Prostate gland (tissue), 2 donors: ENCODE data around the gene TDRD3. TPM values are rescaled to one million over a fixed set of nuclear protein-coding genes. Genes with fewer than 3 reads are reported as not detected.

Experiments
- DNase-seq: peaks from one replicate; pipeline ENCODE4 v3.0.0-alpha.2; 2019; ENCODE audit warnings: low spot score
- H3K27ac ChIP-seq, 2 donors: fragments of 200-600 bp; sonication (generic); 2 replicates each; pipeline ENCODE4 v1.5.1; 2017 to 2019
- H3K27me3 ChIP-seq: fragments of 200-600 bp; sonication (generic); replicated peaks from 2 replicates; pipeline ENCODE4 v1.5.1; 2019; ENCODE audit not compliant: insufficient read depth
- H3K36me3 ChIP-seq, 2 donors: fragments of 200-600 bp; sonication (generic); 1 replicate in 1 of 2; 2 replicates in 1 of 2; pipeline versions ENCODE4 v1.5.1 to v1.8.1; 2017 to 2019
- H3K4me1 ChIP-seq: fragments of 200-600 bp; sonication (generic); replicated peaks from 2 replicates; pipeline ENCODE4 v1.5.1; 2019
- H3K4me3 ChIP-seq, 2 donors: fragments of 200-600 bp; sonication (generic); 2 replicates each; pipeline ENCODE4 v1.5.1; 2017 to 2019
- H3K9me3 ChIP-seq: fragments of 200-600 bp; sonication (generic); 2 replicates; pipeline ENCODE4 v1.5.1; 2017
- POLR2A ChIP-seq: fragments of 450-650 bp; IDR thresholded peaks from one replicate; pipeline ENCODE4 v1.6.1; 2016; ENCODE audit warnings: antibody characterized with exemption, mild to moderate bottlenecking
- POLR2AphosphoS5 ChIP-seq: sonication (generic); formaldehyde crosslinking; IDR thresholded peaks from one replicate; pipeline ENCODE4 v1.6.1; 2017; ENCODE audit warnings: antibody characterized with exemption
- WGBS: methylation state at CpG from one replicate; pipeline ENCODE4 v1.1.5; 2018; 5-methylcytosine and 5-hydroxymethylcytosine counted together
- intact Hi-C: fragments of 100-400 bp; cut with DNase I; formaldehyde crosslinking; loops from one replicate; pipeline ENCODE4 v1.14.2; 2022
- total RNA-seq, 2 donors: library from RNA; depleted of rRNA; stranded (reverse); fragments of >200 nt; gene quantifications; one replicate each; pipeline ENCODE4 v1.1.0, GENCODE V29; 2016
- TF ChIP-seq, protein P1 (sequence below), 4 experiments: fragments of 200-600 bp in 2 of 4; fragments of 450-650 bp in 2 of 4; sonication (generic) in 2 of 4; IDR thresholded peaks; 1 replicate in 3 of 4; 2 replicates in 1 of 4; pipeline ENCODE4 v1.5.1; 2016 to 2019; ENCODE audit warnings: antibody characterized with exemption in 4 of 4, mild to moderate bottlenecking in 2 of 4, moderate library complexity in 2 of 4

TDRD3 gene
- total RNA-seq, 2 donors from 2014 or later, result 14.6 to 14.7 TPM

DNA sequence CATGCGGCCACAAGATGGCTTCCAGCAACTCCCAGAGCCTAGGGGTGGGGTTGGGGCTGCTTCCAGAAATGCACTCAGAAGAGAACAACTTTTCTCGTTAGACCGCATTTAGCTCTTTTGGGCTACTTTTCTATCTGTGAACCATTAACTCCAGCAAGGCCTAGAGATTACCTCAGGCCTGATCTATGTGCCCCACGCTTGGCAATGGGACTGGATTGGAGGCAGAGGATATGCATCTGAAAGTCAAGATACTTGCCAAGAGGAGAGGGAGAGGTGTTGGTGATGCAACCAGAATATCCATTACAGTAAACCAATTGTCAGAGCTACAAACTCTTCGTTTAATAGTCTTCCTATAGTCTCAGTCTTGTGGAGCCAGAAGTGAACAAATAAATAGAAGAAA, 177.7 kb downstream of the TDRD3 start:
- no peak overlapping the region for H3K4me3 ChIP-seq
- no peaks in the 10 kb centered on the region for H3K9me3 ChIP-seq
- no peaks in the 10 kb centered on the region for H3K36me3 ChIP-seq
- no peaks in the 10 kb centered on the region for H3K27me3 ChIP-seq
- DNase-seq, result no peak
- no peak overlapping the region for H3K27ac ChIP-seq
- 83% methylated on average over 5 of the region's 5 CpGs for WGBS
- intact Hi-C loops, result no loop called here
- TF ChIP-seq, protein P1, sequence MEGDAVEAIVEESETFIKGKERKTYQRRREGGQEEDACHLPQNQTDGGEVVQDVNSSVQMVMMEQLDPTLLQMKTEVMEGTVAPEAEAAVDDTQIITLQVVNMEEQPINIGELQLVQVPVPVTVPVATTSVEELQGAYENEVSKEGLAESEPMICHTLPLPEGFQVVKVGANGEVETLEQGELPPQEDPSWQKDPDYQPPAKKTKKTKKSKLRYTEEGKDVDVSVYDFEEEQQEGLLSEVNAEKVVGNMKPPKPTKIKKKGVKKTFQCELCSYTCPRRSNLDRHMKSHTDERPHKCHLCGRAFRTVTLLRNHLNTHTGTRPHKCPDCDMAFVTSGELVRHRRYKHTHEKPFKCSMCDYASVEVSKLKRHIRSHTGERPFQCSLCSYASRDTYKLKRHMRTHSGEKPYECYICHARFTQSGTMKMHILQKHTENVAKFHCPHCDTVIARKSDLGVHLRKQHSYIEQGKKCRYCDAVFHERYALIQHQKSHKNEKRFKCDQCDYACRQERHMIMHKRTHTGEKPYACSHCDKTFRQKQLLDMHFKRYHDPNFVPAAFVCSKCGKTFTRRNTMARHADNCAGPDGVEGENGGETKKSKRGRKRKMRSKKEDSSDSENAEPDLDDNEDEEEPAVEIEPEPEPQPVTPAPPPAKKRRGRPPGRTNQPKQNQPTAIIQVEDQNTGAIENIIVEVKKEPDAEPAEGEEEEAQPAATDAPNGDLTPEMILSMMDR (IDR thresholded peaks at IDR 0.05), result no peak
- TF ChIP-seq POLR2A, result no peak
- no peaks in the 10 kb centered on the region for H3K4me1 ChIP-seq

DNA sequence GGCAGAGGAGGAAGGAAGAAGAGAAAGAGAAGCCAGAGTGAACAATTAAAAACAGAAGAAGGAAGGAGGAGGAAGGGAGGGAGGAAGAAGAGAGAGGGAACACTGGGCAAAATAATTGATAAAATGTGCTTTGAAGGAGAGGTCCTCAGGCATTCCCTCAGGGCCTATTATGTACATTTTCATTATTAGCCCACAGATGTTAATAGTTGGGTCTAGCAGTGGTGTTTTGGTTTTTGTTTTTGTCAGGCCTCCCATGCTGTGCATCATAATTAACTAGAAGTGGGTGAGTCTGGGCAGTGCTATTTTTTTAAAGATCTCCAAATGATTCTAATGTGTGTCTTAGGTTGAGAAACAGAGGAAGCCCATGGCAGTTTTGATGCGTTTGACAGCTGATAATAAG, 178.1 kb downstream of the TDRD3 start:
- H3K4me1 ChIP-seq, result no peaks in the 10 kb centered on the region
- no peaks in the 10 kb centered on the region for H3K9me3 ChIP-seq
- no peak for DNase-seq
- H3K36me3 ChIP-seq, result no peaks in the 10 kb centered on the region
- 90% methylated on average over 1 of the region's 1 CpG for WGBS
- intact Hi-C loops, result no loop called here
- no peak overlapping the region for H3K4me3 ChIP-seq
- no peaks in the 10 kb centered on the region for H3K27me3 ChIP-seq
- H3K27ac ChIP-seq, result no peak overlapping the region
- no peak for TF ChIP-seq POLR2AphosphoS5

DNA sequence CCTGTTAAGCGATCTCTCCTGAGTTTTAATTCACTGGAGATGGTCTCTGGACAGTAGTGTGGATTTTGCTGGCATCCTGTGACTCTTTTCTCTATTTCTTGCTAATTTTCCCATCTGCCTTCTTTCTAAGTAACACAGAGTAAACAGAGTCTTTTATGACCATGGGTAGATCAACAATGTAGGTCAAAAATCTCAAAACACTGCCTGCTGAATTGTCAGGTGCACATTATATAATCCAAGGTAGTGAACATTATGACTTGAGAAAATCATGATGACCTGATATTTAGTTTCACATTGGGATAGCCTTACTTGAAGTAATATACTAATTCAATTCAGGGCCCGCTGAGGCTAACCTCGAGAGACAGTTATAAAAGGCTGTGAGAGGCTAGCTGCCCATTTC, 180.7 kb downstream of the TDRD3 start:
- Histone ChIP-seq H3K4me3 (no peak overlapping the region), H3K4me1 (no peaks in the 10 kb centered on the region), H3K27me3 (no peaks in the 10 kb centered on the region), H3K36me3 (no peaks in the 10 kb centered on the region), H3K27ac (no peak overlapping the region), H3K9me3 (no peaks in the 10 kb centered on the region)
- intact Hi-C loops, result no loop called here
- 81% methylated on average over 3 of the region's 3 CpGs for WGBS
- DNase-seq, result no peak
- TF ChIP-seq, protein P1 (IDR thresholded peaks at IDR 0.05), result no peak
- TF ChIP-seq POLR2AphosphoS5 (no peak), POLR2A (no peak)

DNA sequence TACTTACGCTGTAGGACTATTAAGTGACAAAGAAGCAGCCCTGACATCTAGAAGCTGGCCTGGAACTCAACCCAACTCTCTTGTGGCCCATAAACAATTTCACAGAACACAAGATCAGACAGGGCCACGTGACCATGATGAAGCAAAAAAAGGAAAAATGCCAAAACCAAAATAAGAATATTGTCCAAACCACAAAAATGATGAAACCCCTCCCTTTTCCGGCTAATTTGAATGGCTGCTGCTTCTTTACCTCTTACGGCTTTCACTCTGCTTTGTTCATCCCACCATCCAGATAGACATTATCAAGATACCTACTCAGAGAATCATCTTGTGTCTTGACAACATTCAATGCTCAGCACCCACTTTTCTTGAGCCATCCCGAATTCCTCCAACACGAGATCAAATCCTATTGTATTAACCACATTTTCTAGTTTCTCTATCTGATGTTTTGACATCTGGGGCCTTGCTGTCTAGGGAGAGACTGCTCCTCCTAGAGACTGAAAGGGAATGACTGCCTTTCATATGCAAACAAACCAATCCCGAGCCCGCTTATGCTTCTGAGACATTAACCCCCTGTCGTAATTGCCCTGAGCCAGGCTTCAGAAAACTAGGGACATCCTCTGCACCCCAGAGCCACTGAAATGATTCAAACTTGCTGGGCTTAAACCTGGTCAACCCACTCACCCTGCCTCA, 186.3 kb downstream of the TDRD3 start:
- no peak overlapping the region for H3K27ac ChIP-seq

DNA sequence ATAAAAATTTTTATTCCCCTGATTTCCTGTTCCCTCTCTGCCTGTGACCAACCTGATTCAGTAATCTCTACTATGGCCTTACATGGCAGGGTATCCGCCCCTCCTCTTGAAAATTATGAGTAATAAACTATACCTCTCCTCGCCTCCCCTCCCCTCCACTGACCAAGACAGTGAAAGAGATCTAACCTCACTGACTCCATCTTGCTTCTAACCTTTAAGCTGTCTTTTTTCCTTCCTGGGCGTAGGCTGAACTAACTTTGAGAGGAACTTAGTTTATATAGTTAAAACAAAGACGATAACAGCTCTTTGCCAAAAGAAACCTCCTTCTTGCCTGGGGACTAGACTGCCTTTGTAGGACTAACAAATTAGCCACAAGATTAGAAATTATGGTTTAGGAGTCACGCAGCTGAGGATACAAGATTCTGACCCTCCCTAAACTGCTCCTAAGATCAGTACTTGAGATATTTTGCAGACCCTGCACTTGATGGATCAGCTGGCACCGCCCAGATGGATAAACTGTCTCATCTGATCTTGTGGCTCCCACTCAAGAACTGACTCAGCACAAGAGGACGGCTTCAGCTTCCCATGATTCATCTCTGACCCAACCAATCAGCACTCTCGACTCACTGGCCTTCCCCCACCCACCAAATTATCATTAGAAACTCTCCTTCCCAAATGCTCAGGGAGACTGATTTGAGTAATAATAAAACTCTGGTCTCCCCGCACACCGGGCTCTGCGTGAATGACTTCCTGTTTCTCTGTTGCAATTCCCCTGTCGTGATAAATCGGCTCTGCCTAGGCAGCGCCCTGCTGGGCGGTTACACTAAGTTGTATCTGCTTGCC, 187.1 kb downstream of the TDRD3 start:
- 77% methylated on average over 15 of the region's 15 CpGs for WGBS
- Histone ChIP-seq H3K9me3 (no peaks in the 10 kb centered on the region), H3K27ac (no peak overlapping the region), H3K4me1 (no peaks in the 10 kb centered on the region), H3K4me3 (no peak overlapping the region), H3K36me3 (no peaks in the 10 kb centered on the region), H3K27me3 (no peaks in the 10 kb centered on the region)
- no peak for DNase-seq
- intact Hi-C loops, result no loop called here
- TF ChIP-seq POLR2A (no peak), POLR2AphosphoS5 (no peak)
- TF ChIP-seq, protein P1 (IDR thresholded peaks at IDR 0.05), result no peak

More for the DNA sequence above, 186.3 kb downstream of the TDRD3 start:
- intact Hi-C loops, result no loop called here
- Histone ChIP-seq H3K4me3 (no peak overlapping the region), H3K36me3 (no peaks in the 10 kb centered on the region), H3K9me3 (no peaks in the 10 kb centered on the region), H3K27me3 (no peaks in the 10 kb centered on the region), H3K4me1 (no peaks in the 10 kb centered on the region)
- TF ChIP-seq POLR2AphosphoS5 (no peak), POLR2A (no peak)
- TF ChIP-seq, protein P1 (IDR thresholded peaks at IDR 0.05), result no peak
- 73% methylated on average over 9 of the region's 9 CpGs for WGBS
- no peak for DNase-seq
